PFSK-1 (cell line): ENCODE results near the gene PTPRM.

Experiments used
- FOXP2 ChIP-seq: optimal IDR thresholded peaks from 2 replicates; pipeline ENCODE3; 2011; ENCODE audit warnings: borderline replicate concordance, control low read depth, inconsistent platforms; ENCODE audit not compliant: insufficient read depth; ENCODE audit errors: extremely low read length, extremely low read depth
- POLR2AphosphoS5 ChIP-seq: IDR thresholded peaks from 2 replicates; pipeline ENCODE4 v1.6.1; 2012; ENCODE audit warnings: low read depth, mild to moderate bottlenecking, control low read depth, low read length, moderate library complexity
- SIN3A ChIP-seq: IDR thresholded peaks from 2 replicates; pipeline ENCODE4 v1.6.1; 2012; ENCODE audit warnings: mild to moderate bottlenecking, low read length, moderate library complexity, borderline replicate concordance; ENCODE audit not compliant: insufficient read depth
- TAF1 ChIP-seq: IDR thresholded peaks from 2 replicates; pipeline ENCODE4 v1.6.1; 2012; ENCODE audit warnings: low read length, control low read depth, borderline replicate concordance; ENCODE audit not compliant: insufficient read depth
- TF ChIP-seq, protein P1 (sequence below), 2 experiments: IDR thresholded peaks; 2 replicates each; pipeline versions ENCODE4 v1.6.1 to v1.8.0; 2011 to 2012; ENCODE audit warnings: low read depth in 2 of 2, low read length in 2 of 2, control low read depth in 1 of 2, inconsistent platforms in 1 of 2, mild to moderate bottlenecking in 1 of 2, moderate library complexity in 1 of 2; ENCODE audit not compliant: insufficient read depth in 1 of 2

The PTPRM gene

DNA sequence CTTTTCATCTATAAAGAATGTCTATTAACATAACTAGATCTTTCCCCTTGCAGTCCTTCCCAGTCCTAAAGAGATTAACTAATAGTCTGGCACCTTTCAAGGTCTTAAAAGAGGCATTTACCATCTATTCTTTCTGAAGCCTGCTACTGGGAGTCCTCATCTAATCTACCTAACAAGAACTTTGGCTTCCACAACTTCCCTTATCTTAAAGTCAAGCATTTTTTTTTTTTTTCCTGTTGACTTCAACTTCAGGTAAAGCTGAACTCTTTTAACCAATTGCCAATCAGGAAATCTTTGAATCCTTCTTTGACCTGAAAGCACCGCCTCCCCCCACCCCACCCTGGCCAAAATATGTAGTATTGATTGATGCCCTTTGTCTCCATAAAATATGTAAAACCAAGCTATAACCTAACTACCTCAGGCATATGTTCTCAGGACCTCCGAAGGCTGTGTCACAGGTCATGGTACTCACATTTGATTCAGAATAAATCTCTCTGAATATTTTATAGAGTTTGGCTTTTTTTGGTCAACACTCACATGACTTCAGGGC, 168.6 kb downstream of the PTPRM start:
- no peak for TF ChIP-seq POLR2AphosphoS5
- no peak for TF ChIP-seq FOXP2
- TF ChIP-seq, protein P1, sequence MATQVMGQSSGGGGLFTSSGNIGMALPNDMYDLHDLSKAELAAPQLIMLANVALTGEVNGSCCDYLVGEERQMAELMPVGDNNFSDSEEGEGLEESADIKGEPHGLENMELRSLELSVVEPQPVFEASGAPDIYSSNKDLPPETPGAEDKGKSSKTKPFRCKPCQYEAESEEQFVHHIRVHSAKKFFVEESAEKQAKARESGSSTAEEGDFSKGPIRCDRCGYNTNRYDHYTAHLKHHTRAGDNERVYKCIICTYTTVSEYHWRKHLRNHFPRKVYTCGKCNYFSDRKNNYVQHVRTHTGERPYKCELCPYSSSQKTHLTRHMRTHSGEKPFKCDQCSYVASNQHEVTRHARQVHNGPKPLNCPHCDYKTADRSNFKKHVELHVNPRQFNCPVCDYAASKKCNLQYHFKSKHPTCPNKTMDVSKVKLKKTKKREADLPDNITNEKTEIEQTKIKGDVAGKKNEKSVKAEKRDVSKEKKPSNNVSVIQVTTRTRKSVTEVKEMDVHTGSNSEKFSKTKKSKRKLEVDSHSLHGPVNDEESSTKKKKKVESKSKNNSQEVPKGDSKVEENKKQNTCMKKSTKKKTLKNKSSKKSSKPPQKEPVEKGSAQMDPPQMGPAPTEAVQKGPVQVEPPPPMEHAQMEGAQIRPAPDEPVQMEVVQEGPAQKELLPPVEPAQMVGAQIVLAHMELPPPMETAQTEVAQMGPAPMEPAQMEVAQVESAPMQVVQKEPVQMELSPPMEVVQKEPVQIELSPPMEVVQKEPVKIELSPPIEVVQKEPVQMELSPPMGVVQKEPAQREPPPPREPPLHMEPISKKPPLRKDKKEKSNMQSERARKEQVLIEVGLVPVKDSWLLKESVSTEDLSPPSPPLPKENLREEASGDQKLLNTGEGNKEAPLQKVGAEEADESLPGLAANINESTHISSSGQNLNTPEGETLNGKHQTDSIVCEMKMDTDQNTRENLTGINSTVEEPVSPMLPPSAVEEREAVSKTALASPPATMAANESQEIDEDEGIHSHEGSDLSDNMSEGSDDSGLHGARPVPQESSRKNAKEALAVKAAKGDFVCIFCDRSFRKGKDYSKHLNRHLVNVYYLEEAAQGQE (IDR thresholded peaks at IDR 0.05; ENCODE audit: insufficient read depth in 1 of 2, low read depth in 2 of 2, low read length in 2 of 2), result no peak
- TF ChIP-seq TAF1, result no peak
- no peak for TF ChIP-seq SIN3A

DNA sequence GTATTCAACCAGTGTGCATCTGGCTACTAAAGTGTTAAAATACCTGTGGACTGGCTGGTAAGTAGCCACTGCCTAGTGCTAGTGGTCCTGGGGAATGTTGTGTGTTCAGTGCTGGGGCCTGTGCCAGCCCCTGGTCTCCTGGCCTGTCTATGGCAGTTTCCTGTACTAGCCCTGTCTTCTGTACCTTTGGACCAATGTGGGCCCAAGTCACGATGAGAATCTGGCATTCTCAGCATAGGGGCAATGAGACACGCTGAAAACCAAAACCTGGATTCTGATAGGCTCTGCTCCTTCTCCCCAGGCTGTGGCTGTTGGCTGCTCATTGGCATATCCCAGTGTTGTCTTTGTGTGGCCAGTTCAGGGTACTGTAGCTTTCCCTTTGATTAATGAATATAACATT, 170.4 kb downstream of the PTPRM start:
- TF ChIP-seq TAF1 (no peak), FOXP2 (no peak), POLR2AphosphoS5 (no peak), SIN3A (no peak)
- TF ChIP-seq, protein P1 (IDR thresholded peaks at IDR 0.05; ENCODE audit: insufficient read depth in 1 of 2, low read depth in 2 of 2, low read length in 2 of 2), result no peak

DNA sequence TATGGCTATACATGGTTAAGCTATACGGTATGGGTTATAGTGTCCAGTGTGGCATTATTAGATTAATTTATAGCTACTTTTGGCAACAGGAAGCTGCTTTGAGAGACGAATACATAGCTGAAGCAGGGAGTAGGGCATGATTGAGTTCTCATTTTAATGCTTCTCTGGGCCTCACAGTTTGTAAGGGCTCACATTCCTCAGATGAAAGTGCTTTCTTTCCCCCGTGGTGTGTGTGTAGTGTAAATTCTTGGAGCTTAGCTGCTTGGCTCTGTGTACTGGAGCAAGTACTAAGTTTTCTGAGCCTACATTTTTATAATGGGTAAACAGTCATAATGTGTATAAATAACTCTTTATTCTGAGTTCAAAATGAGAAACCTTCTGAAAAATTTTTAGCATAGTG, 173.7 kb downstream of the PTPRM start:
- TF ChIP-seq, protein P1 (IDR thresholded peaks at IDR 0.05; ENCODE audit: insufficient read depth in 1 of 2, low read depth in 2 of 2, low read length in 2 of 2), result no peak
- TF ChIP-seq POLR2AphosphoS5, result no peak
- TF ChIP-seq FOXP2, result no peak
- no peak for TF ChIP-seq TAF1
- TF ChIP-seq SIN3A, result no peak

DNA sequence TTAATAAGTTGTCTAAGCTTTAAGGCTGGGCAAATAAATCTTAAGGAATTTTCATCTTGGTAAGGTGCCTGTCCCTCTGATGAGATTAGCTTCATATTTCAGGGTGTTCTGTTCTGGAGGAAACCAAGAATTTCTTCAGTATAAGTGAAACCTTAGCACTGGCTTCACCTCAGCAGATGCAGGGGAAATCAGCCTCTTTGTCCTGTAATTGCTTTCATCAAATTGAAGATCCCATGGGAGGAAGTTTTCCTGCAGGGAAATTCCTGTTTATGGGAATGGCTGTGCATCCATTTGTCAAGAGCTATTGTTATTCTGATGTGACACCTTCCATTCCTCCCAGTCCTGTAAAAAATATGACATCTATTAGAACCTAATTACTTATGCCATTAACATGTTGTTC, 174.5 kb downstream of the PTPRM start:
- TF ChIP-seq TAF1 (no peak), SIN3A (no peak), FOXP2 (no peak), POLR2AphosphoS5 (no peak)
- TF ChIP-seq, protein P1 (IDR thresholded peaks at IDR 0.05; ENCODE audit: insufficient read depth in 1 of 2, low read depth in 2 of 2, low read length in 2 of 2), result no peak

DNA sequence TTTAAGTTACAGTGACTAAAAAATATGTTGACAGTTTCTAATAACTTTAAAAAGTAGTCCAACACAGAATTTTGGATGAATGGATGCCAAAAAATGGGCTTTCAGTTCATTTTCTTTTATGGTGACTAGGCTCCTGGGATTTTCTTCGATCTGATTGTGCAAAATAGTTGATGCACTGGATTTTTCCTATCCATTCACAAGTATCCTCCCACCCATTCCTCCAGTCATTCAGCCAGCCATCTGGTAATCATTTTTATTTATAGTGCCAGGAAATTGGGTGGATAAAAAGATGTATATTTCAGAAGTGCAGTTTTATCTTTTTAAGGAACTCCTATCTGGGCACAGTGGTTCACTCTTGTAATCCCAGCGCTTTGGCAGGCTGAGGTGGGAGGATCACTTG, 175.1 kb downstream of the PTPRM start:
- TF ChIP-seq, protein P1 (IDR thresholded peaks at IDR 0.05; ENCODE audit: insufficient read depth in 1 of 2, low read depth in 2 of 2, low read length in 2 of 2), result no peak
- no peak for TF ChIP-seq FOXP2
- TF ChIP-seq POLR2AphosphoS5, result no peak
- no peak for TF ChIP-seq TAF1
- TF ChIP-seq SIN3A, result no peak
